ENCODE measurements around the gene PROB1. TPM values are rescaled to one million over a fixed set of nuclear protein-coding genes. Genes with fewer than 3 reads are reported as not detected.

The PROB1 gene
- polyA plus RNA-seq, 1 of the 3 experiments (the other 2 are of a cell fraction), result 0.44 TPM

DNA sequence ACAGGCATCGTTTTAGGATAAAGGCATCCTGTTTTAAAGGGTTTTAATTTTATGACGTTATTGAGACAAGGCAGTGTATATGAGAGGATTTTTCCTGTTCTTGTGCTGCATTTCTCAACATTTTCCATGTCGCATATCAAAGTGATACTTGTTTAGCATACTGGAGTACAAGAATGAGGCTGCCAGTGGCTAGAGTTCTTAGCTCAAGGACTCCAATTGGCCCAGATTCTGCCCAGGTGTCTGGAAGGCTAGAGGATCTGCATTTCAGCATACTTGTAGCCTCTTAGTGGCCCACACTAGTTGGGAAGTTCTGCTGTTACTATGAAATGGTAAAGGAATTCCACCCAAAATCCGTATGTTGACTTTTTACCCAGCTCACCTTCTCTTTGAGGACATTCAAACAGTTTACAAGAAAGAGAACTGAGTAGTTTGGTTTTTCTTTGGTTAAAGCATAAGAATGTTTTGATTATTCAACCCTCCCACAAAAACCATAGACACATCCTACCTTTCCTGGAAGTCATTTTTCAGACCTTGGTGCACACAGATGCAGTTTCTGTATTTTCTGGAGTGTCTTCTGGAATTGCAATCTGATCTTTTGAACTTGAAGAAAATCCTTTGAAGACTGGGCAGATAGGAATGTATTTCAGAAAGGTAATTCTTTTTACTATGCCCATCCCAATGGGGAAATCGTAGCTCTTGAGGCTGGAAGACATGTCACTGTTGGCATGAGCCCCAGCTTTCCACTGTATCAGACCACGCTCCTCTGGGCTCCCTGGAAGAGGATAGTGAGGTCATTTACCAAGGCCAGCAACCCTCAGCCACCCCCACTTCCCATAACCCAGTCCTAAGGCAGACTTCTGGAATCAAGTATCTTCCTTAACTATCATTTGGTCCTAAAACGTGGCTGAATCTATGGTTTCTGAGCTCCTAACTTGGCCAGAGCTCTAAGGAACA, 23.1 kb downstream of the PROB1 start:
- Histone ChIP-seq H3K36me3 (replicated peaks in 1 of 2; ENCODE audit: control insufficient read depth in 1 of 2, insufficient read depth in 2 of 2, low read length in 1 of 2) (peaks cover 23 to 39% of the 10 kb centered on the region in 2 experiments), H3F3A (replicated peaks; ENCODE audit: insufficient read depth) (peaks cover 51% of the 10 kb centered on the region), H3K4me2 (no peak overlapping the region), H4K20me1 (ENCODE audit: insufficient read depth) (peaks cover 18% of the 10 kb centered on the region), H2AFZ (ENCODE audit: low read depth) (no peak overlapping the region), H3K9me2 (no peaks in the 10 kb centered on the region), H3K9me3 (no peaks in the 10 kb centered on the region), H3K4me3 (ENCODE audit: low read depth in 2 of 2, low read length in 1 of 2) (no peak overlapping the region), H3K9ac (no peak overlapping the region), H3K79me2 (ENCODE audit: insufficient read depth) (peaks cover 13% of the 10 kb centered on the region; the same call in 1 of the 2 replicates), H3K4me1 (ENCODE audit: control insufficient read depth in 1 of 2, insufficient read depth in 2 of 2, low read depth in 1 of 2, low read length in 1 of 2) (peaks cover 0 to 17% of the 10 kb centered on the region in 2 experiments; a peak in 2 of 4 replicates), H3K27ac (ENCODE audit: low read depth in 2 of 2, low read length in 1 of 2) (no peak overlapping the region), H3K27me3 (ENCODE audit: insufficient read depth) (no peaks in the 10 kb centered on the region)
- ChIA-PET CTCF (interaction anchor here (0.6 to 2.4 kb wide), 2 partner anchors 10 to 22 kb away, joined by 3 to 8 read pairs; partner anchors contain the start of gene SLC23A1), POLR2A (no interaction called here)
- 91% methylated on average over 7 of the region's 7 CpGs for WGBS (ENCODE audit: low lambda C conversion rate)
- no peak for DNase-seq
- TF ChIP-seq POLR2AphosphoS5 (IDR thresholded peaks at IDR 0.05; ENCODE audit: low read depth, low read length) (0 out of 2 replicates have a peak, but pooled peaks have one; percentile 16), SMC3 (IDR thresholded peaks at IDR 0.05; ENCODE audit: low read depth, low read length) (no peak)
- TF ChIP-seq, protein P1, sequence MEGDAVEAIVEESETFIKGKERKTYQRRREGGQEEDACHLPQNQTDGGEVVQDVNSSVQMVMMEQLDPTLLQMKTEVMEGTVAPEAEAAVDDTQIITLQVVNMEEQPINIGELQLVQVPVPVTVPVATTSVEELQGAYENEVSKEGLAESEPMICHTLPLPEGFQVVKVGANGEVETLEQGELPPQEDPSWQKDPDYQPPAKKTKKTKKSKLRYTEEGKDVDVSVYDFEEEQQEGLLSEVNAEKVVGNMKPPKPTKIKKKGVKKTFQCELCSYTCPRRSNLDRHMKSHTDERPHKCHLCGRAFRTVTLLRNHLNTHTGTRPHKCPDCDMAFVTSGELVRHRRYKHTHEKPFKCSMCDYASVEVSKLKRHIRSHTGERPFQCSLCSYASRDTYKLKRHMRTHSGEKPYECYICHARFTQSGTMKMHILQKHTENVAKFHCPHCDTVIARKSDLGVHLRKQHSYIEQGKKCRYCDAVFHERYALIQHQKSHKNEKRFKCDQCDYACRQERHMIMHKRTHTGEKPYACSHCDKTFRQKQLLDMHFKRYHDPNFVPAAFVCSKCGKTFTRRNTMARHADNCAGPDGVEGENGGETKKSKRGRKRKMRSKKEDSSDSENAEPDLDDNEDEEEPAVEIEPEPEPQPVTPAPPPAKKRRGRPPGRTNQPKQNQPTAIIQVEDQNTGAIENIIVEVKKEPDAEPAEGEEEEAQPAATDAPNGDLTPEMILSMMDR (IDR thresholded peaks at IDR 0.05), result no peak
- TF ChIP-seq, protein P2, sequence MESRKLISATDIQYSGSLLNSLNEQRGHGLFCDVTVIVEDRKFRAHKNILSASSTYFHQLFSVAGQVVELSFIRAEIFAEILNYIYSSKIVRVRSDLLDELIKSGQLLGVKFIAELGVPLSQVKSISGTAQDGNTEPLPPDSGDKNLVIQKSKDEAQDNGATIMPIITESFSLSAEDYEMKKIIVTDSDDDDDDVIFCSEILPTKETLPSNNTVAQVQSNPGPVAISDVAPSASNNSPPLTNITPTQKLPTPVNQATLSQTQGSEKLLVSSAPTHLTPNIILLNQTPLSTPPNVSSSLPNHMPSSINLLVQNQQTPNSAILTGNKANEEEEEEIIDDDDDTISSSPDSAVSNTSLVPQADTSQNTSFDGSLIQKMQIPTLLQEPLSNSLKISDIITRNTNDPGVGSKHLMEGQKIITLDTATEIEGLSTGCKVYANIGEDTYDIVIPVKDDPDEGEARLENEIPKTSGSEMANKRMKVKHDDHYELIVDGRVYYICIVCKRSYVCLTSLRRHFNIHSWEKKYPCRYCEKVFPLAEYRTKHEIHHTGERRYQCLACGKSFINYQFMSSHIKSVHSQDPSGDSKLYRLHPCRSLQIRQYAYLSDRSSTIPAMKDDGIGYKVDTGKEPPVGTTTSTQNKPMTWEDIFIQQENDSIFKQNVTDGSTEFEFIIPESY (IDR thresholded peaks at IDR 0.05; ENCODE audit: borderline replicate concordance, low read depth), result no peak

DNA sequence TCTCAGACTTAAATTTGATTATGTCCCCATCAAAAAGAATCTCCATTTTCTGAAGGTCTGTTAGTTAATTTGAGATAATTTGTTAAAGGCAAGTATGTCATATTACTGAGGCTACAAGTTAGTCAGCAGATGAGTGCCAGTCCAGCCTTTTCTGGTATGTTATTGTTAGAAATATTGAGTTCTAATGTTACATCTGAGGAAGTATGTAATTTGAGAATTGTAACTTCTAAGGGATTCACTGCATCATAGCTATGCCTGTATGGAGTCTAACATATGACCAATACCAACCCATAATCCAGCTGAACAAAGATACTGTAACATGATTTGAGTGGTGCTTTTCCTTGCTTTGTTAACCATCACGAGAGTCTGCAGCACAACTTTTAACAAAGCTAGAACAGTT, 25.7 kb downstream of the PROB1 start:
- TF ChIP-seq FOXM1 (IDR thresholded peaks at IDR 0.05; ENCODE audit: low read depth) (no peak), TCF12 (IDR thresholded peaks at IDR 0.05) (peak; percentile 41; the same call in 1 of the 2 replicates)
- Histone ChIP-seq H3K9ac (peak overlapping the region; percentile 4; the same call in 1 of the 2 replicates), H3K4me2 (peak overlapping the region; percentile 34; the same call in 1 of the 2 replicates), H3K79me2 (ENCODE audit: insufficient read depth) (peaks cover 20% of the 10 kb centered on the region), H2AFZ (ENCODE audit: low read depth) (no peak overlapping the region), H3K36me3 (replicated peaks in 1 of 2; ENCODE audit: control insufficient read depth in 1 of 2, insufficient read depth in 2 of 2, low read length in 1 of 2) (peaks cover 39 to 58% of the 10 kb centered on the region in 2 experiments), H3K9me2 (no peaks in the 10 kb centered on the region), H3K4me3 (ENCODE audit: low read depth in 2 of 2, low read length in 1 of 2) (no peak overlapping the region), H3K4me1 (ENCODE audit: control insufficient read depth in 1 of 2, insufficient read depth in 2 of 2, low read depth in 1 of 2, low read length in 1 of 2) (peaks cover 0 to 15% of the 10 kb centered on the region in 2 experiments; a peak in 2 of 4 replicates), H3F3A (replicated peaks; ENCODE audit: insufficient read depth) (peaks cover 59% of the 10 kb centered on the region), H3K9me3 (no peaks in the 10 kb centered on the region), H3K27me3 (ENCODE audit: insufficient read depth) (no peaks in the 10 kb centered on the region), H3K27ac (ENCODE audit: low read depth in 2 of 2, low read length in 1 of 2) (peak overlapping the region; percentile 30 to 76; a peak in 3 of 4 replicates), H4K20me1 (ENCODE audit: insufficient read depth) (peaks cover 14% of the 10 kb centered on the region)
- 79% methylated on average over 1 of the region's 1 CpG for WGBS (ENCODE audit: low lambda C conversion rate)
- POLR2A ChIA-PET, result no interaction called here
- CTCF ChIA-PET, result interaction anchor here (1.1 to 2.2 kb wide), 4 partner anchors 13 to 33 kb away, joined by 3 to 6 read pairs (median 4); partner anchors contain the start of gene PAIP2
- no peak for DNase-seq

Measured in SK-N-SH (cell line).